GM21717 (cell line): Measurements from ENCODE around the gene RPL10.

Experiments
- ATAC-seq: cut with Tn5 transposase; IDR thresholded peaks from one replicate; pipeline ENCODE4 v1.9.1; 2021; ENCODE audit warnings: mild to moderate bottlenecking, moderate library complexity; ENCODE audit not compliant: unreplicated experiment

The RPL10 gene

DNA sequence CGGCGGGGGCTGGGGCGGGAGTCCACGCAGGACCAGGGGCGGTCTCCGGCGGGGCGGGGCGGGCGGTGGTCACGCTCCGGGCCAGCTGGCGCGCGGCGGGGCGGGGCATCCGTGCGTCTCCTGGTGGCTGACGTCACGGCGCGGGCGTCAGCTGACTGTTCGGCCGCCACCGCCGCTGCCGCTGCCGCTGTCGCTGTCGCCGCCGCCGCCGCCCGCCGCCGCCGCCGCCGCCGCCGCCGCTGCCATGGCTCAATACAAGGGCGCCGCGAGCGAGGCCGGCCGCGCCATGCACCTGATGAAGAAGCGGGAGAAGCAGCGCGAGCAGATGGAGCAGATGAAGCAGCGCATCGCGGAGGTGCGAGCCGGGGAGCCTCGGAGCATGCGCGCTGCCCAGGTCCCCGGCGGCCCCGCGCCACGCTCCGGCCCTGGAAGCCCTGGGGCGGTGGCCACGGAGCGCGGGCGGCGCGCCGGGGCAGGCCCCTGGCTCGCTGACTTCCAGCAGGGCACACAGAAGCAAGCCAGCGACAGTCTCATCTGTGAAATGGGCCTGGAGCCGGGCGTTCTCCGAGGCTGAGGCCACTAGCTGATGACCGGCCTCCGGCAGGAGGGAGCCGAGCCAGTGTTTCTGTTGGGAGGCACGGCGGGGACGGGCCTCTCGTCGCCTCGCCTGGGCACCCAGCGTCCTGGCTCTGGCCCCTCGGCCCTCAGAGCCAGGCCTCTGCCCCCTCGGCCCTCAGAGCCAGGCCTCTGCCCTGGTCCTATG, 46.0 kb downstream of the RPL10 start, which contains the start of gene FAM50A:
FAM50A (plus strand) TSS at position 150 of the 763 bp plus-strand sequence; CDS start at position 245, 95 bp downstream.
- ATAC-seq, result peak; percentile 52

GRCh38 chrX:154444755-154445246, 46.6 kb downstream of the RPL10 start:
- no peak for ATAC-seq

- ATAC-seq, result no peak
Observed at GRCh38 chrX:154445776-154446175, 47.6 kb downstream of the RPL10 start.

DNA sequence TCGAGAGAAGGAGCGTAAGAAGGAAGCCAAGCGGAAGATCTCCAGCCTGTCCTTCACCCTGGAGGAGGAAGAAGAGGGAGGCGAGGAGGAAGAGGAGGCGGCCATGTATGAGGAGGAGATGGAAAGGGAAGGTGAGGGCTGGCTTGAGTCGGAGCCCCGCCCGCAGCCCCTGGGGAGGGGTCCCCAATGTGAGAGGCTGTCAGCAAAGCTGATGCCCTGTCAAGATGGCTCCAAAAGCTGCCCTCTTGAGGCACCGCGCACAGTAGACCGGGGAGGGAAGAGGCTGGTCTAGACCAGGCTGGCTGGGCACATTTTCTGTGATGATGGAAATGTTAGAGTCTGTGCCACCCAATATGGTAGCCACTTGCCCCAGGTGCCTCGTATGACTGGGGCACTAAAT, 48.3 kb downstream of the RPL10 start:
- ATAC-seq, result no peak

DNA sequence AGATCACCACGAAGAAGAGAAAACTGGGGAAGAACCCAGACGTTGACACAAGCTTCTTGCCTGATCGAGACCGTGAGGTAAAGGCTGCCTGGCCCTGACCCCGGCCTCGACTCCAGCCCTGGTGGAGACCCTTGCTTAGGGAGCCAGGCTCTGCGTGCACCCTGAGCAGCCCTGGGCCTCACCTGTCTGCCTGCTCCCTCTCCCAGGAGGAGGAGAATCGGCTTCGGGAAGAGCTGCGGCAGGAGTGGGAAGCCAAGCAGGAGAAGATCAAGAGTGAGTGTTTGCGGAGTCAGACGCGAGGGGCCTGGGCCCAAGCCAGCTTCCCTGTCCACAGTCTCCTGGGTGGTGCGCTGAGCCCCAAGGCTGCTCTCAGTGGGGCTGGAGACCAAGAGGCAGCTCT, 50.3 kb downstream of the RPL10 start:
- no peak for ATAC-seq

DNA sequence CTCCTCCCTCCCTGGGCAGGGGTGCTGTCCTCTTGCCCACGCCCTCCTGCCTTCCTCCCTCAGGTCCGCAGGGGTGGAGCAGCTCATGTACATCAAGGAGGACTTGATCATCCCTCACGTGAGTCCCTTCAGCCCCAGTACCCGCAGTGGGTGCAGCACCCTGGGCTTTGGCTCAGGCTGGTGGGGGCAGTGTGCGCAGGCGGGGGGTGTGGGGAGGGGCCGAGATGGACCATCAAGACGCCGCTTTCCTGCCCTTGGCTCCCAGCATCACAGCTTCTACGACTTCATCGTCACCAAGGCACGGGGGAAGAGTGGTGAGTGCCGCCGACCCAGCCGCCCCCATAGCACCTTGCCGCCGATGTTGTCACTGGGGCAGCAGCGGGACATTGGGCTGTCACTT, 51.4 kb downstream of the RPL10 start:
- no peak for ATAC-seq

DNA sequence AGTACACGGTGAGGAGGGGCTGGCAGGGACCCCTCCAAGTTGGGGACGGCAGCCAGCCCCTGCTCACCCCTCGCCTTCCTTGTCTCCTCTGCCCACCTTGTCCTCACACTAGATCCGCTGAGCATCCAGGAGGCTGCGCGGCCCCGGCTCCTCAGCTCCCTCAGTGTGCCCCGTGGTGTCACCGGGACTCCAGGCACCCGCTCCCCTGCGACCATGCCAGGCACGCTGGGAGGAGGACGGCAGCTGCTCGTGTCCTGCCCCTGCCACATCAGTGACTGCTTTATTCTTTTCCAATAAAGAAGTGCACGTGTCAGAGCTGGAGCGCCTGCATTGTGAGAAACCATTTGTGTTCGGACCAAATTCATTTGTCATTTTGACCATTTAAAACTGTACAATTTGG, 52.1 kb downstream of the RPL10 start:
- ATAC-seq, result no peak
